ENCODE data around the gene SLC29A1.

SLC29A1 gene

DNA sequence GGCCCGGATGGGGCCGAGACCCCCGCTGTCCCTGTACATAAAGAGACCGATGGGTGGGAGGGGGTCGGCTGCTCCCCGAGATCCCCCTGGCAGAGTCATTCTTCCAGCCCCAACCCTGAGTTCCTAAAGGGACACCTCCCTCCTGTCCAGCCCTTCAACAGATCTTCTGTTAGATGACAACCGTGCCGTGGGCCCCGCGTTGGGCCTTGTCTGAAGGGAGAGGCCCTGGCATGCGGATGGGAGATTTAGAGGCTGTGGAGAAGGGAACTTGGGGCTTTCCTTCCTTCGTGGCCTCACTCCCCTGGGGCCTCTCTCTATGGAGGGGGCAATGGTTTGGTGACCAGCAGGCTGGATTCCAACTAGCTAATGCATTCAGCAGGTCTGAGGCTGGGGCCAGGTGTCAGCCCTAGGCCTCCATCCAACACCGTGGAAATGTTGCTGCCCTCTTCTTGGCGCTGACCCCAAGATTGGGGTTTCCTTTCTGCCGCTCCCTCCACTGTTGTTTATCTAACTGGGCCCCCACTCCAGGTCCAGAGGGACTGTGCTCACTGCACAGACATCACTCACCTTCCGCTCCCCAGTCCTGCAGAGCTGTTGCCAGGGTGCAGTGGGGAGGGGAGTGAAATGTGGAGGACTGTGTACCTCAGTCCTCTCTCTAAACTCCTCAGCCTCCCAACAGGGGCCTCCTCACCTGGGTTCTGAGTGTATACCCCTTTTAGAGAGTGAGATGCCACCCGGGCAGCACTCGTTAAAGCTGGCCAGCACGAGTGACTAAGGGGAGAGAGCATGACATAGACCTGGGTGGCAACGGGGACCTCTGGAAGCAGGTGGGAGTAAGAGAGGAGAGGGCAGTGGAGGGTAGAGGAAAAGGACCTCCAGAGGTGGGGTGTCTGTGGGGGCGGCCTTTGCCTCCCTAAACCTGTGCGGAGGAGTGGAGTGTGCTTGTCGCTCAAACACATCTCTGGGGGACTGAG, 53.6 kb downstream of the SLC29A1 start:
- FAIRE-seq: no peak

DNA sequence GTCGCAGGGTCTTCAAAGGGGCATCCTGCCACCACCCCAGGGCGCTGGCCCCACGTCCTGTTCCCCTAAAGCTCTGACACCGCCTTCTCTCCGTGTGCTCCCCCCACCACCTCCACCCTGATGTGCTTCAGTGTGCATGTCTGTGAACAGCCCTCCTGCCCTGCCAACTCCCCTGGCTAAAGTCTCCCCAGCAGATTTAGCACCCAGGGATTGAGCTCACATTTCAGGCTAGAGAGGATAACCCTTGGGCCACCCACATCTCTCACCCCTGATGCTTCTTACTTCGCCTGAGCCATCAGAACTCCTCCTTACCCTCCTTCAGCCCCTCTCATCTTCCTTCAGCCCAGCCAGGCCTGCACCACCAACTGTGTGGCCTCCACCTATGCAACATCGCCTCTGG, 54.4 kb downstream of the SLC29A1 start:
- DNase-seq (ENCODE audit: extremely low spot score, insufficient read length, low read depth): no peak
- FAIRE-seq: no peak

More for the DNA sequence above, 53.6 kb downstream of the SLC29A1 start:
- DNase-seq (ENCODE audit: extremely low spot score, insufficient read length, low read depth): no peak

DNA sequence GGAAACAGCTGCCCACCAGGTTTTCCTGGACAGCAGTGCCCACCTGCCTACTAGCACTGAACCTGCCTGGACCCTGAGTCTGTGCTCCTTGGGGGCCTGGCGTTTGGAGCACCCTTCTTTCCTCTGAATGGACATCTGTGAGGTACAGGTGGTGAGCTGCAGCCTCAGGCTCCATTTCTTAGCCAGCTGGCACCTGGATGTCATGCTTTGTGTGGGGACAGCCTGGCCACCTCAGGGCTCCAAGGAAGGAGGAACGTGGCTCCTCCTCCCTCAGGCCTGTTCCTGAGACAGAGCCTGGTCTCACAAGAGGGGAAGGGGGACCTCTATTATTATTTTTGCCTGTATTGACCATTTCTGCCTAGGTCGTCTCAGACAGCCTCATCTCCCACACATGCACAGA, 54.9 kb downstream of the SLC29A1 start:
- FAIRE-seq (no peak), DNase-seq (ENCODE audit: extremely low spot score, insufficient read length, low read depth) (no peak)

DNA sequence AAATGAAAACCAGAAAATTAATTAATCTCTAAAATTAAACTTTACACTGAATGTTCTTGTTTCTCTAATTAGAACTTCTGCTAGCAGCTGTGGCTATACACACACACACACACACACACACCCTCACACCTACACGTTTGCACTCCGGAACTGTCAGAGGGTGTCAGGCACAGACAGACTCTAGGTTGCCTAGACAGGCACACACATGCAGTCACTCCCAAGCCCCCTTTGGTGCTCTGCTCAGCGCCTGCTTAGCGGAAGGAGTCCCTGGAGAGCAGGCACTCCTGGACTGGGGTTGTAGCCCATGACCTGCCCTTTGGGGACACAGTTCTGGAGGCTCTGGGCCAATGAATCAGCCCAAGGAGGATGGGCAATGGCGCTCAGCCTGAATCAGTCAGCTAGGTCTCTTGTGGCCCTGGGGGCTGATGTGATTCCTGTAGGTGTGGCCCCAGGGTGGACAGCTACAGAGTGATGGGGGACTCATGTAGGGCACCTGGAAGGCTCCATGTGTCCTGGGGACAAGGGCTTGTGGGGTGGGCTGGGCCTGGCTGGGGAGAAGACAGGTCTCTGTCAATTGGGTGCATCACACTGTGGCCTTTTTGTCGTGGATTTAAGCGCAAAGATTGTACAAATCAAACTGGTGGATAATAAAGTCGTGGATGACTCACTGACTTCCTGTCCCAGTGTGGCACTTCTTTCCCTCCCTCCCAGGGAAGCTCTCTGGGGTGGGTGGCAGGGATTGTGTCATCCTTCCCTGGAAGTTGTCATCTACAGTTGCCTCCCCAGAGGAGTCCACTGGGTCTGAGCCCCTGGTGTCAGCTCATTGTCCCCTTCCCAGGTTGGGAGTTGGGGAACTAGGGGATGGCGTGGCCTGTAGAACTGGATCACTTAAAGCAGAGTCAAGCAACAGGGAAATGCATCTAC, 55.6 kb downstream of the SLC29A1 start:
- DNase-seq (ENCODE audit: extremely low spot score, insufficient read length, low read depth) (no peak), FAIRE-seq (no peak)
